ENCODE measurements around the gene SIGLEC1.

SIGLEC1 gene

GRCh38 chr20:3743251-3743650 is 30.9 kb upstream of the SIGLEC1 start:
- Histone ChIP-seq H3K9ac (ENCODE audit: low read length) (no peak overlapping the region), H3K36me3 (ENCODE audit: control insufficient read depth, insufficient read depth, low read length, severe bottlenecking) (no peaks in the 10 kb centered on the region), H3K27me3 (replicated peaks; ENCODE audit: control insufficient read depth, insufficient read depth, low read length) (peaks cover 11% of the 10 kb centered on the region), H3K9me3 (ENCODE audit: control insufficient read depth, low read length) (no peaks in the 10 kb centered on the region), H3K4me1 (ENCODE audit: control insufficient read depth, insufficient read depth, low read length) (peaks cover 12% of the 10 kb centered on the region), H3K4me3 (ENCODE audit: low read length) (no peak overlapping the region)
- no peak for DNase-seq (ENCODE audit: low read depth)

DNA sequence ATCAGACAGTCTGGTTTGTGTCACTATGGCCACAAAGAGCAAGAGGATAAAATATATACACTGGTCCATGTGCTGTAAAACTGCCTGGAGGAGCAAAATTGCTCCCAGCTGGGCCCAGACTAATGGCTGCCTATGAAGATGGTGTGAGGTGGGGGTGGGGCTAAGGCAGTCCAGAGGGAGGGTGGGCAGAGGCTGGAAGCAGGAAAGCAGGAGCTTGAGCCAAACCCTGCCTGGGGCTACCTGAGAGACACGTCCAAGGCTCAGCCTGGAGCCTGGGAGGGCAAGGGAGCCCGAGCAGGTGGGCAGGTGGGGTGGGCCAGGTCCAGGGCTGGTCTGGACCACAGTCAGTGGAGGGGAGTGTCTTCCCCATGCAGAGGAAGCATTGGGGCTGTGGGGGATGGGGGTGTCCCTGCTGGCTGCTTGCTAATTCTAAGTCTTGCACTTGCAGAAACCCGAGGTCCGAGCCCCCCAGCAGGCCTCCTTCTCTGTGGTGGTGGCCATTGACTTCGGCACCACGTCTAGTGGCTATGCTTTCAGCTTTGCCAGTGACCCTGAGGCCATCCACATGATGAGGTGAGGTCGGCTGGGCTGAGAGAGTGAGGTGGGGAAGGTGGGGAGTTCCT is 29.5 kb upstream of the SIGLEC1 start:
- H3K36me3 ChIP-seq (ENCODE audit: control insufficient read depth, insufficient read depth, low read length, severe bottlenecking), result no peaks in the 10 kb centered on the region
- H3K27me3 ChIP-seq (replicated peaks; ENCODE audit: control insufficient read depth, insufficient read depth, low read length), result peaks cover 9% of the 10 kb centered on the region
- H3K4me3 ChIP-seq (ENCODE audit: low read length), result no peak overlapping the region
- no peaks in the 10 kb centered on the region for H3K9me3 ChIP-seq (ENCODE audit: control insufficient read depth, low read length)
- no peak overlapping the region for H3K9ac ChIP-seq (ENCODE audit: low read length)
- H3K4me1 ChIP-seq (ENCODE audit: control insufficient read depth, insufficient read depth, low read length), result peaks cover 17% of the 10 kb centered on the region
- DNase-seq (ENCODE audit: low read depth), result no peak

GRCh38 chr20:3740615-3741301 is 28.4 kb upstream of the SIGLEC1 start:
- Histone ChIP-seq H3K36me3 (ENCODE audit: control insufficient read depth, insufficient read depth, low read length, severe bottlenecking) (no peaks in the 10 kb centered on the region), H3K27me3 (replicated peaks; ENCODE audit: control insufficient read depth, insufficient read depth, low read length) (peaks cover 4% of the 10 kb centered on the region), H3K4me3 (ENCODE audit: low read length) (no peak overlapping the region), H3K9ac (ENCODE audit: low read length) (no peak overlapping the region), H3K4me1 (ENCODE audit: control insufficient read depth, insufficient read depth, low read length) (peaks cover 17% of the 10 kb centered on the region), H3K9me3 (ENCODE audit: control insufficient read depth, low read length) (no peaks in the 10 kb centered on the region)
- DNase-seq (ENCODE audit: low read depth), result no peak

DNA sequence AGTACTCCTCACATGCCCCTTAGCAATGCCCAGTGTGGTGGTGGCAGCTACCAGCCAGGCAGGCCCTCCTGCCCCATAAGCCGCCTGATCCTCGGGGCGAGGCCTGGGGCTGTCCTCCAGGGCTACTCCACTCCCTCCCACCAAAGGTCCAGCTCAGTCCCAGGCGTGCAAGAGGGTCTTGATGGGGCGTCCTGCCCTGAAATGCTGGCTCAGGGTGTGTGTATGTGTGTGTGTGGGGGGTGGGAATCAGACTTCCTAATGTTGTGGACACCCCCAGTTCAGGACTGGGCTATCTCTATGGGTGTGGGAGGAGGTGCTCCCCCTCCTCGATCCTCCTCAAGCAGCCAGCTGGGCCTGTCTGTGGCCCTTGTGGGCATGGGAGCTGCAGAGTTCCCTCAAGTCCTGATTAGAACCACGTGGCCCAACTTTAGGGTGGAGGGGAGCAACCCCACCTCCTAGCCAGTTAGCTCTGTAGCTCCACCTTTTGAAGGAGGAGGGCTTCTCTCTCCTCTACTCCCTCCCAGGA is 27.6 kb upstream of the SIGLEC1 start:
- Histone ChIP-seq H3K4me1 (ENCODE audit: control insufficient read depth, insufficient read depth, low read length) (peaks cover 17% of the 10 kb centered on the region), H3K36me3 (ENCODE audit: control insufficient read depth, insufficient read depth, low read length, severe bottlenecking) (no peaks in the 10 kb centered on the region), H3K27me3 (replicated peaks; ENCODE audit: control insufficient read depth, insufficient read depth, low read length) (peaks cover 4% of the 10 kb centered on the region), H3K9ac (ENCODE audit: low read length) (no peak overlapping the region), H3K9me3 (ENCODE audit: control insufficient read depth, low read length) (no peaks in the 10 kb centered on the region), H3K4me3 (ENCODE audit: low read length) (no peak overlapping the region)
- DNase-seq (ENCODE audit: low read depth), result no peak

- Histone ChIP-seq H3K9me3 (ENCODE audit: control insufficient read depth, low read length) (no peaks in the 10 kb centered on the region), H3K4me3 (ENCODE audit: low read length) (no peak overlapping the region), H3K4me1 (ENCODE audit: control insufficient read depth, insufficient read depth, low read length) (peaks cover 17% of the 10 kb centered on the region), H3K9ac (ENCODE audit: low read length) (no peak overlapping the region), H3K36me3 (ENCODE audit: control insufficient read depth, insufficient read depth, low read length, severe bottlenecking) (no peaks in the 10 kb centered on the region), H3K27me3 (replicated peaks; ENCODE audit: control insufficient read depth, insufficient read depth, low read length) (peaks cover 6% of the 10 kb centered on the region)
- no peak for DNase-seq (ENCODE audit: low read depth)
These were observed 26.9 kb upstream of the SIGLEC1 start for GRCh38 chr20:3739054-3739925.

DNA sequence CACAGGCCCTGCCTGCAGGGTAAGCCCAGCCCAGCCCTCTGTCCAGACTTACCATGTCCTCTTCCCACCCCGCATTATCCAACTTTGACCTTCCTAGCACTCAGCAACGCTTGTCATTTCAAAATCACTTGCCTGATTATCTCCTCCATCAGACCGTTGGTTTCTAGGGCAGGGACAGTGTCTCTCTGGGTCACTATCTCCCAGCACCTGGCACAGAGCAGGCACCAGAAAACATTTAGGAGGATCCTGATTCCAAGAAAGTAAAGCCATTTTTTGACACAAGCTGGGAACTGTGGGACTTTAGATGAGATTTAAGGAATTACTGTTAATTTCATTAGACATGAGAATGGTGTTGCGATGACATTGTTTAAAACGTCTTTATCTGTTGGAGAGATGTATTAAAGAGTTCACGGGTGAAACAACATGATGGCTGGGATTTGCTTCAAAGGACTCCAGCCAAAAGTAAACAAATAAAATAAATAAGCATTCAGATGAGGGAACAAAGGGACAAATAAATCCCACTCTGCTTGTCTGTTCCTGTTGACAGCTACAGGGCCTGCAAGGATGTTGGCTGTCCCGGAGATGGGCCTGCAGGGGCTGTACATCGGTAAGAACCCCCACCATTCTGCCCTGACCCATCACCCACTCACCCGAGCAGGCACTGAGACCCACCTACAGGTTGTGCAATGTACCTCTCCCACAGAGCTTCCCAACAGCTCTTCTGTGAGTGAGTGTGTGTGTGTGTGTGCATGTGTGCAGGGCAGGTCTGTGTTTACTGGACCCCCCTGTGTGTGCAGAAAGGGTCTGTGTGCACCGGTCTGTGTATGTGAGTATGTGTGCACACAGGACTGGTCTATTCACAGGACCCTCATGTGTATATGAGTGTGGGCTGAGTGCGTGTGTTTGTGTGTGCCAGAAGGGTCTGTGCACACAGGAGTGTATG is 26.0 kb upstream of the SIGLEC1 start:
- no peaks in the 10 kb centered on the region for H3K36me3 ChIP-seq (ENCODE audit: control insufficient read depth, insufficient read depth, low read length, severe bottlenecking)
- no peak overlapping the region for H3K9ac ChIP-seq (ENCODE audit: low read length)
- H3K27me3 ChIP-seq (replicated peaks; ENCODE audit: control insufficient read depth, insufficient read depth, low read length), result peaks cover 11% of the 10 kb centered on the region
- no peak for DNase-seq (ENCODE audit: low read depth)
- H3K4me1 ChIP-seq (ENCODE audit: control insufficient read depth, insufficient read depth, low read length), result peaks cover 17% of the 10 kb centered on the region
- H3K9me3 ChIP-seq (ENCODE audit: control insufficient read depth, low read length), result no peaks in the 10 kb centered on the region
- H3K4me3 ChIP-seq (ENCODE audit: low read length), result no peak overlapping the region

DNA sequence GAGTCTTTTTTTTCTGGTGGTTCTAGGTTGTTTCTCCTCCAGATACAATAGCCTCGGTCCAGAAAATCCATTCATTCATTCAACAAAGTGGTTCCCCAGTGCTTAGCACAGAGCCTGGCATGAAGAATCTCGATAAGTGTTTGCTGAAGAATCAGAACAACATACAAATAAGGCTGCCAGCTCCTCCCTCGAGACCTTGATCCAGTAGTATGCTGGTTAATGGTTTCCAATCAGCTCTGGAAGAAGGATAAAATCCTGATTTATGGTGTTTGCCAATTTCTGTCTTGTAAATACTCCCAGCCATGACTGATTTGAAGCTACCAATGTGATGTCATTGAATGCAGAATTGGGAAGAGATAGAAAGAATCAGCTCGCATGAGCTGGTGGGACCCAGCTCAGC is 23.4 kb upstream of the SIGLEC1 start:
- Histone ChIP-seq H3K27me3 (replicated peaks; ENCODE audit: control insufficient read depth, insufficient read depth, low read length) (peaks cover 29% of the 10 kb centered on the region), H3K4me3 (ENCODE audit: low read length) (no peak overlapping the region), H3K36me3 (ENCODE audit: control insufficient read depth, insufficient read depth, low read length, severe bottlenecking) (no peaks in the 10 kb centered on the region), H3K4me1 (ENCODE audit: control insufficient read depth, insufficient read depth, low read length) (peaks cover 17% of the 10 kb centered on the region), H3K9ac (ENCODE audit: low read length) (no peak overlapping the region), H3K9me3 (ENCODE audit: control insufficient read depth, low read length) (no peaks in the 10 kb centered on the region)
- DNase-seq (ENCODE audit: low read depth), result no peak

DNA sequence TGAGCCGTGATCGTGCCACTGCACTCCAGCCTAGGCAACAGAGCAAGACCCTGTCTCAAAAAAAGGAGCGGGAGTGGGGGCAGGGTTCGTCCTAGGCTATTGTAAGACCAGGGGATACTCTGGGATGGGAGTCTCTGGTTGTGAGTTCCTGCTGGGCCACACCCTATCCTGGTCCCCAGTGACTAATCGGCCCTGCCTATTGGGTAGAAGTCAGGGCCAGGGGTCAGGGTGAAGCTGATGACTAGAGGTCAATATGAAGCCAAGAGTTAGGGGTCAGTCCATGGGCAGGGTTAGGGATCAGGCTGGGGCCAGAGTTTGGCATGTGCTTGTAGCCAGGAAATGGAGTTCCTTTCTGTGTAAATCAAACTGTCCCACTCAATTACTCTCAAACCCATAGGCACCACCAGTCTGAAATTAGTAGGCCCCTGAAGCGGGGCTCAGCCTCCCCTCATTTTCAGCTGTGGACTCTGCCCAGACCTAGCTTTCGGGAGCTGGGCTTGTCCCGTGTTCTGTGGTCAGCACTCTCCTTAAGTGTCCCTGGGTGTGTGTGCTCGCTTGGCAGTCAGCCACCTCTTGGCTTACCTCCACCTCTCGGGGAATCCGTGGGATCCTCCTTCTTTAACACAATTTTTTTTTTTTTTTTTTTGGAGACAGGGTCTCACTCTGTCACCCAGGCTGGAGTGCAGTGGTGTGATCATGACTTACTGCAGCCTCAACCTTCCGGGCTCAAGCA is 21.9 kb upstream of the SIGLEC1 start:
- DNase-seq (ENCODE audit: low read depth), result no peak
- no peak overlapping the region for H3K4me3 ChIP-seq (ENCODE audit: low read length)
- no peaks in the 10 kb centered on the region for H3K36me3 ChIP-seq (ENCODE audit: control insufficient read depth, insufficient read depth, low read length, severe bottlenecking)
- no peaks in the 10 kb centered on the region for H3K9me3 ChIP-seq (ENCODE audit: control insufficient read depth, low read length)
- peaks cover 29% of the 10 kb centered on the region for H3K27me3 ChIP-seq (replicated peaks; ENCODE audit: control insufficient read depth, insufficient read depth, low read length)
- peaks cover 15% of the 10 kb centered on the region for H3K4me1 ChIP-seq (ENCODE audit: control insufficient read depth, insufficient read depth, low read length)
- H3K9ac ChIP-seq (ENCODE audit: low read length), result no peak overlapping the region

GRCh38 chr20:3733119-3733995 is 21.0 kb upstream of the SIGLEC1 start:
- H3K9ac ChIP-seq (ENCODE audit: low read length), result no peak overlapping the region
- H3K4me1 ChIP-seq (ENCODE audit: control insufficient read depth, insufficient read depth, low read length), result peaks cover 5% of the 10 kb centered on the region
- no peaks in the 10 kb centered on the region for H3K9me3 ChIP-seq (ENCODE audit: control insufficient read depth, low read length)
- H3K36me3 ChIP-seq (ENCODE audit: control insufficient read depth, insufficient read depth, low read length, severe bottlenecking), result no peaks in the 10 kb centered on the region
- no peak for DNase-seq (ENCODE audit: low read depth)
- peaks cover 29% of the 10 kb centered on the region for H3K27me3 ChIP-seq (replicated peaks; ENCODE audit: control insufficient read depth, insufficient read depth, low read length)
- H3K4me3 ChIP-seq (ENCODE audit: low read length), result no peak overlapping the region
